Erythroblast (primary cell): ENCODE results near the gene PLA2G3.
"Not testable (repeated sequence)": the region's sequence is repeated elsewhere in the genome, so short reads cannot be mapped to it uniquely, and the experiment has no call there.

ENCODE experiments used
- GATA1 ChIP-seq: IDR thresholded peaks from 2 replicates; pipeline ENCODE4 v1.6.1; 2011; ENCODE audit warnings: low read depth, mild to moderate bottlenecking, control low read depth, low read length, moderate library complexity
- POLR2A ChIP-seq: IDR thresholded peaks from 2 replicates; pipeline ENCODE4 v1.6.1; 2011; ENCODE audit warnings: mild to moderate bottlenecking, low read length

DNA sequence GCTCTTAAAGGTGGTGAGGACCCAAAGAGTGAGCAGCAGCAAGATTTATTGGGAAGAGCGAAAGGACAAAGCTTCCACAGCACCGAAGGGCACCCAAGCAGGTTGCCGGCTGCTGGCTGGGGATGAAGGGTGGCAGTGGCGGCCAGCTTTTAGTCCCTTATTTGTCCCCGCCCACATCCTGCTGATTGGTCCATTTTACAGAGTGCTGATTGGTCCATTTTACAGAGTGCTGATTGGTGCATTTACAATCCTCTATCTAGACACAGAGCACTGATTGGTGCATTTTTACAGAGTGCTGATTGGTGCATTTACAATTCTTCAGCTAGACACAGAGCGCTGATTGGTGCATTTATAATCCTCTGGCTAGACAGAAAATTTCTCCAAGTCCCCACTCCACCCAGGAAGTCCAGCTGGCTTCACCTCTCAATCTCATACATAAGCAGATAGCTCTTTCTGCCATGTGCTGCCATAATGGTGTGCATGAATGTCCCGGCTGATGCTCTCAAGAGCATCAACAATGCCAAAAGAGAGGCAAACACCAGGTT lies 27.7 kb downstream of the PLA2G3 start:
- not testable (repeated sequence) for TF ChIP-seq POLR2A, GATA1
